ENCODE measurements around the gene KLF13. TPM values are rescaled to one million over a fixed set of nuclear protein-coding genes. Genes with fewer than 3 reads are reported as not detected.
"Not testable (repeated sequence)": the region's sequence is repeated elsewhere in the genome, so short reads cannot be mapped to it uniquely, and the experiment has no call there.

Gene KLF13
- total and polyA plus RNA-seq, 7 donors: 18.7 to 71.9 (median 25.0) TPM

GRCh38 chr15:31352339-31352751 is 25.7 kb downstream of the KLF13 start:
- TF ChIP-seq POLR2AphosphoS5 (IDR thresholded peaks at IDR 0.05) (peak in 1 of 4 donors; percentile 35), EP300 (IDR thresholded peaks at IDR 0.05) (peak in 1 of 4 donors; percentile 40), POLR2A (IDR thresholded peaks at IDR 0.05) (no peak)
- Histone ChIP-seq H3K4me1 (peaks cover 0 to 82% (median 71%) of the 10 kb centered on the region in 4 donors), H3K4me3 (no peak overlapping the region), H3K36me3 (no peaks in the 10 kb centered on the region), H3K27me3 (no peaks in the 10 kb centered on the region), H3K27ac (peak overlapping the region; percentile 81 to 93 (median 82)), H3K9me3 (no peaks in the 10 kb centered on the region)
- 18 to 26% methylated on average over 8 of the region's 8 CpGs for WGBS, 2 donors
- no peak for DNase-seq
- intact Hi-C loops (cut with DNase I): no loop called here

GRCh38 chr15:31352911-31353811 is 26.5 kb downstream of the KLF13 start:
- no peaks in the 10 kb centered on the region for H3K9me3 ChIP-seq
- intact Hi-C loops (cut with DNase I): loop anchor here (1.0 kb wide), 1 partner anchor 25 kb away; no protein-coding TSS in a partner anchor
- peak overlapping the region in 1 of 4 donors; percentile 2 for H3K4me3 ChIP-seq
- WGBS, 2 donors: 13 to 14% methylated on average over 14 of the region's 14 CpGs
- no peaks in the 10 kb centered on the region for H3K27me3 ChIP-seq
- H3K27ac ChIP-seq: peak overlapping the region; percentile 81 to 93 (median 82)
- peak; percentile 89 for DNase-seq
- H3K4me1 ChIP-seq: peaks cover 0 to 84% (median 73%) of the 10 kb centered on the region in 4 donors
- no peaks in the 10 kb centered on the region for H3K36me3 ChIP-seq
- TF ChIP-seq POLR2A (IDR thresholded peaks at IDR 0.05): no peak
- peak in 3 of 4 donors; percentile 76 to 90 (median 86) for TF ChIP-seq EP300 (IDR thresholded peaks at IDR 0.05)
- TF ChIP-seq POLR2AphosphoS5 (IDR thresholded peaks at IDR 0.05): peak; percentile 51 to 82 (median 80)

- DNase-seq: no peak
- TF ChIP-seq CTCF (IDR thresholded peaks at IDR 0.05): no peak
- no peak for TF ChIP-seq POLR2A (IDR thresholded peaks at IDR 0.05)
- TF ChIP-seq POLR2AphosphoS5 (IDR thresholded peaks at IDR 0.05): no peak
- no peak for TF ChIP-seq EP300 (IDR thresholded peaks at IDR 0.05)
- Histone ChIP-seq H3K4me1 (peaks cover 0 to 89% (median 76%) of the 10 kb centered on the region in 4 donors), H3K27me3 (no peaks in the 10 kb centered on the region), H3K36me3 (no peaks in the 10 kb centered on the region), H3K9me3 (no peaks in the 10 kb centered on the region), H3K4me3 (peak overlapping the region in 2 of 4 donors; percentile 0 to 3), H3K27ac (peak overlapping the region; percentile 81 to 93 (median 82))
- 31 to 48% methylated on average over 4 of the region's 4 CpGs for WGBS, 2 donors
- intact Hi-C loops (cut with DNase I): loop anchor here (1.0 kb wide), 1 partner anchor 26 kb away; no protein-coding TSS in a partner anchor
Observed at GRCh38 chr15:31353931-31354330, 27.3 kb downstream of the KLF13 start.

- peaks cover 0 to 89% (median 77%) of the 10 kb centered on the region in 4 donors for H3K4me1 ChIP-seq
- H3K27ac ChIP-seq: peak overlapping the region in 1 of 4 donors; percentile 9
- intact Hi-C loops (cut with DNase I): not testable (repeated sequence)
Observed at GRCh38 chr15:31356097-31356496, 29.5 kb downstream of the KLF13 start.

GRCh38 chr15:31357148-31357547 is 30.5 kb downstream of the KLF13 start:
- intact Hi-C loops (cut with DNase I): no loop called here
- Histone ChIP-seq H3K27ac (peak overlapping the region in 1 of 4 donors; percentile 0), H3K27me3 (no peaks in the 10 kb centered on the region), H3K4me3 (no peak overlapping the region), H3K9me3 (no peaks in the 10 kb centered on the region), H3K4me1 (peaks cover 0 to 91% (median 82%) of the 10 kb centered on the region in 4 donors), H3K36me3 (no peaks in the 10 kb centered on the region)
- DNase-seq: no peak
- WGBS, 2 donors: 53 to 84% methylated on average over 13 of the region's 13 CpGs
- TF ChIP-seq CTCF (IDR thresholded peaks at IDR 0.05): no peak

More at GRCh38 chr15:31356097-31356496, 29.5 kb downstream of the KLF13 start:
- not testable (repeated sequence) for DNase-seq, H3K36me3 ChIP-seq, H3K4me3 ChIP-seq, H3K9me3 ChIP-seq, H3K27me3 ChIP-seq
- WGBS, 2 donors: 95% methylated on average over 11 of the region's 11 CpGs

- peaks cover 0 to 89% (median 80%) of the 10 kb centered on the region in 4 donors for H3K4me1 ChIP-seq
- peak overlapping the region in 1 of 4 donors; percentile 0 for H3K27ac ChIP-seq
- WGBS, 2 donors: 67 to 85% methylated on average over 3 of the region's 3 CpGs
- intact Hi-C loops (cut with DNase I): no loop called here
- TF ChIP-seq CTCF (IDR thresholded peaks at IDR 0.05) (no peak), POLR2A (IDR thresholded peaks at IDR 0.05) (no peak), EP300 (IDR thresholded peaks at IDR 0.05) (no peak), POLR2AphosphoS5 (IDR thresholded peaks at IDR 0.05) (no peak)
- no peak overlapping the region for H3K4me3 ChIP-seq
- H3K36me3 ChIP-seq: no peaks in the 10 kb centered on the region
- H3K27me3 ChIP-seq: no peaks in the 10 kb centered on the region
- H3K9me3 ChIP-seq: no peaks in the 10 kb centered on the region
- no peak for DNase-seq
Observed at GRCh38 chr15:31358163-31358562, 31.5 kb downstream of the KLF13 start.

All from sigmoid colon (tissue), 7 donors.